Brain microvascular endothelial cell (primary cell): ENCODE results near the gene RGS19.

Source experiments
- DNase-seq: peaks from one replicate; pipeline ENCODE4 v3.0.0-alpha.2; 2020
- H3K27ac ChIP-seq: fragments of 250-450 bp; sonication (Bioruptor Pico); 2 replicates; pipeline ENCODE4 v1.5.1; 2020; ENCODE audit warnings: mild to moderate bottlenecking, moderate library complexity
- H3K27me3 ChIP-seq: fragments of 250-450 bp; sonication (Bioruptor Pico); replicated peaks from 2 replicates; pipeline ENCODE4 v1.5.1; 2020; ENCODE audit warnings: mild to moderate bottlenecking
- H3K36me3 ChIP-seq: fragments of 250-450 bp; sonication (Bioruptor Pico); replicated peaks from 2 replicates; pipeline ENCODE4 v1.5.1; 2020; ENCODE audit warnings: mild to moderate bottlenecking
- H3K4me3 ChIP-seq: 2 replicates; pipeline ENCODE4 v1.5.1; 2011; ENCODE audit warnings: low read depth, mild to moderate bottlenecking, control low read depth, low read length, moderate library complexity
- in situ Hi-C: cut with HindIII; loops from 2 replicates; pipeline ENCODE4 v1.10.0; 2017; ENCODE audit warnings: low sequenced_read_pairs, low pct_ligation_motif_present
- TF ChIP-seq, protein P1 (sequence below): IDR thresholded peaks from 2 replicates; pipeline ENCODE4 v1.5.1; 2011; ENCODE audit warnings: low read depth, mild to moderate bottlenecking, moderate library complexity, low read length, control low read depth, inconsistent platforms; ENCODE audit errors: missing control alignments

RGS19 gene

GRCh38 chr20:64100946-64101688 is 21.8 kb upstream of the RGS19 start:
- Histone ChIP-seq H3K4me3 (no peak overlapping the region), H3K36me3 (no peaks in the 10 kb centered on the region), H3K27me3 (peaks cover 31% of the 10 kb centered on the region), H3K27ac (no peak overlapping the region)
- in situ Hi-C loops: no loop called here
- TF ChIP-seq, protein P1, sequence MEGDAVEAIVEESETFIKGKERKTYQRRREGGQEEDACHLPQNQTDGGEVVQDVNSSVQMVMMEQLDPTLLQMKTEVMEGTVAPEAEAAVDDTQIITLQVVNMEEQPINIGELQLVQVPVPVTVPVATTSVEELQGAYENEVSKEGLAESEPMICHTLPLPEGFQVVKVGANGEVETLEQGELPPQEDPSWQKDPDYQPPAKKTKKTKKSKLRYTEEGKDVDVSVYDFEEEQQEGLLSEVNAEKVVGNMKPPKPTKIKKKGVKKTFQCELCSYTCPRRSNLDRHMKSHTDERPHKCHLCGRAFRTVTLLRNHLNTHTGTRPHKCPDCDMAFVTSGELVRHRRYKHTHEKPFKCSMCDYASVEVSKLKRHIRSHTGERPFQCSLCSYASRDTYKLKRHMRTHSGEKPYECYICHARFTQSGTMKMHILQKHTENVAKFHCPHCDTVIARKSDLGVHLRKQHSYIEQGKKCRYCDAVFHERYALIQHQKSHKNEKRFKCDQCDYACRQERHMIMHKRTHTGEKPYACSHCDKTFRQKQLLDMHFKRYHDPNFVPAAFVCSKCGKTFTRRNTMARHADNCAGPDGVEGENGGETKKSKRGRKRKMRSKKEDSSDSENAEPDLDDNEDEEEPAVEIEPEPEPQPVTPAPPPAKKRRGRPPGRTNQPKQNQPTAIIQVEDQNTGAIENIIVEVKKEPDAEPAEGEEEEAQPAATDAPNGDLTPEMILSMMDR: no peak
- DNase-seq: no peak

- Histone ChIP-seq H3K27ac (no peak overlapping the region), H3K27me3 (peaks cover 31% of the 10 kb centered on the region), H3K36me3 (no peaks in the 10 kb centered on the region), H3K4me3 (no peak overlapping the region)
- in situ Hi-C loops: no loop called here
- TF ChIP-seq, protein P1: no peak
- no peak for DNase-seq
These were observed 21.2 kb upstream of the RGS19 start for GRCh38 chr20:64100566-64100888.

- in situ Hi-C loops: no loop called here
- DNase-seq: no peak
- TF ChIP-seq, protein P1: no peak
- peaks cover 31% of the 10 kb centered on the region for H3K27me3 ChIP-seq
- H3K4me3 ChIP-seq: no peak overlapping the region
- no peaks in the 10 kb centered on the region for H3K36me3 ChIP-seq
- H3K27ac ChIP-seq: no peak overlapping the region
These were observed 20.7 kb upstream of the RGS19 start for GRCh38 chr20:64099880-64100565.

DNA sequence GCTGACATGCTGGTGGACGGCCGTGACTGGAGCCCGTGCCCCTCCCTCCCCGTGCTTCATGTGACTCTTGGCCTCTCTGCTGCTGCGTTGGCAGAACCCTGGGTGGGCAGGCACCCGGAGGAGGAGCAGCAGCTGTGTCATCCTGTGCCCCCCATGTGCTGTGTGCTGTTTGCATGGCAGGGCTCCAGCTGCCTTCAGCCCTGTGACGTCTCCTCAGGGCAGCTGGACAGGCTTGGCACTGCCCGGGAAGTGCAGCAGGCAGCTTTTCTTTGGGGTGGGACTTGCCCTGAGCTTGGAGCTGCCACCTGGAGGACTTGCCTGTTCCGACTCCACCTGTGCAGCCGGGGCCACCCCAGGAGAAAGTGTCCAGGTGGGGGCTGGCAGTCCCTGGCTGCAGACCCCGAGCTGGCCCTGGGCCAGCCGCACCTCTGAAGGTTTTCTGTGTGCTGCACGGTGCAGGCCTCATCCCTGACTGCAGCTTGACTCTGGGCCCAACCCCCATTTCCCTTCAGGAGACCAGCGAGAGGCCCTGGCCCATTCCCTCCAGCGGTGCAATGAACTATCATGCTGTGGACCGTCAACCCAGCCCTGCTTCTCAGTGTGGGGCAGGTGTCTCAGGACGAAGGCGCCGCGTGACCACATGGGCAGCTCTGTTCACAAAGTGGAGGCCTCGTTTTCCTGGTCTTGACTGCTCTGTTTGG is 19.9 kb upstream of the RGS19 start:
- in situ Hi-C loops: no loop called here
- TF ChIP-seq, protein P1: no peak
- H3K4me3 ChIP-seq: no peak overlapping the region
- DNase-seq: no peak
- H3K27ac ChIP-seq: no peak overlapping the region
- no peaks in the 10 kb centered on the region for H3K36me3 ChIP-seq
- H3K27me3 ChIP-seq: peaks cover 31% of the 10 kb centered on the region

DNA sequence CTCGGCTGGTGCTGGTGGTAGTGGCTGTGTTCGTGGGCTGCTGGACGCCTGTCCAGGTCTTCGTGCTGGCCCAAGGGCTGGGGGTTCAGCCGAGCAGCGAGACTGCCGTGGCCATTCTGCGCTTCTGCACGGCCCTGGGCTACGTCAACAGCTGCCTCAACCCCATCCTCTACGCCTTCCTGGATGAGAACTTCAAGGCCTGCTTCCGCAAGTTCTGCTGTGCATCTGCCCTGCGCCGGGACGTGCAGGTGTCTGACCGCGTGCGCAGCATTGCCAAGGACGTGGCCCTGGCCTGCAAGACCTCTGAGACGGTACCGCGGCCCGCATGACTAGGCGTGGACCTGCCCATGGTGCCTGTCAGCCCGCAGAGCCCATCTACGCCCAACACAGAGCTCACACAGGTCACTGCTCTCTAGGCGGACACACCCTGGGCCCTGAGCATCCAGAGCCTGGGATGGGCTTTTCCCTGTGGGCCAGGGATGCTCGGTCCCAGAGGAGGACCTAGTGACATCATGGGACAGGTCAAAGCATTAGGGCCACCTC is 19.2 kb upstream of the RGS19 start:
- no peak overlapping the region for H3K4me3 ChIP-seq
- in situ Hi-C loops: no loop called here
- TF ChIP-seq, protein P1: no peak
- DNase-seq: no peak
- H3K27ac ChIP-seq: no peak overlapping the region
- H3K27me3 ChIP-seq: peaks cover 31% of the 10 kb centered on the region
- no peaks in the 10 kb centered on the region for H3K36me3 ChIP-seq
